Measurements from ENCODE around the gene RTN4RL1. TPM values are rescaled to one million over a fixed set of nuclear protein-coding genes. Genes with fewer than 3 reads are reported as not detected.

The RTN4RL1 gene
- total RNA-seq, 2 experiments from 2014 or later = not detected

DNA sequence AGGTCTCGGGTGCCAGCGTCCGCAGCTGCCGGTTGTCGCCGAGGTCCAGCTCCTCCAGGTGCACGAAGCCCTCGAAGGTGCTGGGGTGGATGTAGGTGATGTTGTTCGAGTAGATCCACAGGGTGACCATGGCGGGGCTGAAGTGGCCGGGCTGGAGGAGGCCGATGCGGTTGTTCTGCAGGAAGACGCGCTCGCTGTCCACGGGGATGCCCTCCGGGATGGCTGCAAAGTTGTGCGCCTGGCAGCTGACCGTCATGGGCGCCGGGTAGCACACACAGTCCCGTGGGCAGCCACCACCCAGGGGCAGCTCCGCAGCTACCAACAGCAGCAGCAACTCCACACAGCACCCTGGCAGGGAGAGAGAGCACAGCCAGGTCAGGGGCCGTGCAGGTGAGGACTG lies 87.7 kb downstream of the RTN4RL1 start:
- Histone ChIP-seq H3K9me2 (ENCODE audit: insufficient read depth, low read length) (no peaks in the 10 kb centered on the region), H3K4me3 (ENCODE audit: low read depth, low read length, poor library complexity, severe bottlenecking) (no peak overlapping the region), H3K9me3 (ENCODE audit: low read length) (no peaks in the 10 kb centered on the region), H3K79me2 (ENCODE audit: insufficient read depth, low read depth, low read length) (no peaks in the 10 kb centered on the region), H3K4me1 (ENCODE audit: insufficient read depth, low read length, poor library complexity, severe bottlenecking) (no peaks in the 10 kb centered on the region), H3K36me3 (ENCODE audit: insufficient read depth, low read length) (no peaks in the 10 kb centered on the region), H4K20me1 (ENCODE audit: insufficient read depth, low read length) (no peaks in the 10 kb centered on the region), H3K4me2 (ENCODE audit: low read length) (no peak overlapping the region), H2AFZ (ENCODE audit: low read length) (no peak overlapping the region), H3K27ac (ENCODE audit: low read depth, low read length, poor library complexity, severe bottlenecking) (no peak overlapping the region)
- intact Hi-C loops (cut with micrococcal nuclease; ENCODE audit: unreplicated experiment) = no loop called here
- CTCF ChIA-PET (ENCODE audit: unreplicated experiment) = no interaction called here
- TF ChIP-seq, protein P1, sequence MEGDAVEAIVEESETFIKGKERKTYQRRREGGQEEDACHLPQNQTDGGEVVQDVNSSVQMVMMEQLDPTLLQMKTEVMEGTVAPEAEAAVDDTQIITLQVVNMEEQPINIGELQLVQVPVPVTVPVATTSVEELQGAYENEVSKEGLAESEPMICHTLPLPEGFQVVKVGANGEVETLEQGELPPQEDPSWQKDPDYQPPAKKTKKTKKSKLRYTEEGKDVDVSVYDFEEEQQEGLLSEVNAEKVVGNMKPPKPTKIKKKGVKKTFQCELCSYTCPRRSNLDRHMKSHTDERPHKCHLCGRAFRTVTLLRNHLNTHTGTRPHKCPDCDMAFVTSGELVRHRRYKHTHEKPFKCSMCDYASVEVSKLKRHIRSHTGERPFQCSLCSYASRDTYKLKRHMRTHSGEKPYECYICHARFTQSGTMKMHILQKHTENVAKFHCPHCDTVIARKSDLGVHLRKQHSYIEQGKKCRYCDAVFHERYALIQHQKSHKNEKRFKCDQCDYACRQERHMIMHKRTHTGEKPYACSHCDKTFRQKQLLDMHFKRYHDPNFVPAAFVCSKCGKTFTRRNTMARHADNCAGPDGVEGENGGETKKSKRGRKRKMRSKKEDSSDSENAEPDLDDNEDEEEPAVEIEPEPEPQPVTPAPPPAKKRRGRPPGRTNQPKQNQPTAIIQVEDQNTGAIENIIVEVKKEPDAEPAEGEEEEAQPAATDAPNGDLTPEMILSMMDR (conservative IDR thresholded peaks at IDR 0.05; ENCODE audit: low read length) = no peak
- no peak for TF ChIP-seq EZH2phosphoT487 (IDR thresholded peaks at IDR 0.05; ENCODE audit: borderline replicate concordance, low read depth, low read length)
- no peak for DNase-seq (ENCODE audit: low spot score)
- BruUV-seq (replicated peaks) = no TSS peak
- POLR2A ChIA-PET = no interaction called here

DNA sequence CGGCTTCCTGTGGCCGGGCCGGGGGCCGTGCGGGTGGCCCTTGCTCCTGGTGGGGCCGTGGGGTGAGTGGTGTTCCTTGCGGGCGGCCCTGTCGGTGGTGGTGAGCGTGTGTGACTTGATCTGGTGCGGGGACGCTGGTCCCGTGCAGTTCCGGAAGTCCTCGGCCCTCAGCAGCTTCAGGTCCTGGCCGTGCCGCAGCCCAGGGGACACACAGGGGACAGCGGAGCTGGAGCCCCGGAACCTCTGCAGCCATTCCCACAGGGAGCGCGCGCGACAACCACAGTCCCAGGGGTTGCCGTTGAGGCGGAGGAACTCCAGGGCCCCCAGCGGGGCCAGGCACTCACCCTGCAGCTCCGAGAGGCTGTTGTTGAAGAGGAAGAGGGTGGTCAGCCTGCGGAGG lies 88.4 kb downstream of the RTN4RL1 start:
- H3K4me3 ChIP-seq (ENCODE audit: low read depth, low read length, poor library complexity, severe bottlenecking) = no peak overlapping the region
- H3K9me2 ChIP-seq (ENCODE audit: insufficient read depth, low read length) = no peaks in the 10 kb centered on the region
- no peaks in the 10 kb centered on the region for H3K4me1 ChIP-seq (ENCODE audit: insufficient read depth, low read length, poor library complexity, severe bottlenecking)
- DNase-seq (ENCODE audit: low spot score) = no peak
- BruUV-seq (replicated peaks) = no TSS peak
- CTCF ChIA-PET (ENCODE audit: unreplicated experiment) = no interaction called here
- no peaks in the 10 kb centered on the region for H3K79me2 ChIP-seq (ENCODE audit: insufficient read depth, low read depth, low read length)
- TF ChIP-seq, protein P1 (conservative IDR thresholded peaks at IDR 0.05; ENCODE audit: low read length) = no peak
- no peak for TF ChIP-seq EZH2phosphoT487 (IDR thresholded peaks at IDR 0.05; ENCODE audit: borderline replicate concordance, low read depth, low read length)
- no peaks in the 10 kb centered on the region for H3K36me3 ChIP-seq (ENCODE audit: insufficient read depth, low read length)
- intact Hi-C loops (cut with micrococcal nuclease; ENCODE audit: unreplicated experiment) = no loop called here
- H4K20me1 ChIP-seq (ENCODE audit: insufficient read depth, low read length) = no peaks in the 10 kb centered on the region
- H2AFZ ChIP-seq (ENCODE audit: low read length) = no peak overlapping the region
- POLR2A ChIA-PET = no interaction called here
- no peaks in the 10 kb centered on the region for H3K9me3 ChIP-seq (ENCODE audit: low read length)
- no peak overlapping the region for H3K4me2 ChIP-seq (ENCODE audit: low read length)
- no peak overlapping the region for H3K27ac ChIP-seq (ENCODE audit: low read depth, low read length, poor library complexity, severe bottlenecking)

DNA sequence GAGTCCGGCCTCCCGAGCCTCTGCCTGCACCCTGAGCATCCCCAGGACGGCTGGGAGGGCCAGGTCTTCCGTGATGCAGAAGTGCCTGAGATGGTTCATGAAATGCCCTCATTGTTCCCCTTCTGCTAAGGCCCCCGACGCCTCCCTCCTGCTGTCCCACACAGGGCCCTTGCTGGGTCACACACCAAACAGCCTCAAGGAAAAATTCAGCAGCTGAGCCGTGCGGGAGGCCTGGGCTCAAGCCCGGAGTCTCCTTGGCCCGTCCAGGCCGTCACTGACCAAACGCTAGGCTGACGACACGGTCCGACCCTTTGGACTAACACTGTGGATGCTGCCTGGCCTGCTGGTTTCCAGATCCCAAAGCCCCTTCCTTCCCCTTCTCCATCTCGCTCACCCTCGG lies 90.2 kb downstream of the RTN4RL1 start:
- H3K4me2 ChIP-seq (ENCODE audit: low read length) = no peak overlapping the region
- no peak overlapping the region for H3K27ac ChIP-seq (ENCODE audit: low read depth, low read length, poor library complexity, severe bottlenecking)
- H3K4me1 ChIP-seq (ENCODE audit: insufficient read depth, low read length, poor library complexity, severe bottlenecking) = no peaks in the 10 kb centered on the region
- ChIA-PET CTCF (ENCODE audit: unreplicated experiment) (no interaction called here), POLR2A (no interaction called here)
- intact Hi-C loops (cut with micrococcal nuclease; ENCODE audit: unreplicated experiment) = no loop called here
- TF ChIP-seq EZH2phosphoT487 (IDR thresholded peaks at IDR 0.05; ENCODE audit: borderline replicate concordance, low read depth, low read length) = no peak
- TF ChIP-seq, protein P1 (conservative IDR thresholded peaks at IDR 0.05; ENCODE audit: low read length) = no peak
- H2AFZ ChIP-seq (ENCODE audit: low read length) = no peak overlapping the region
- H3K36me3 ChIP-seq (ENCODE audit: insufficient read depth, low read length) = no peaks in the 10 kb centered on the region
- no peaks in the 10 kb centered on the region for H3K79me2 ChIP-seq (ENCODE audit: insufficient read depth, low read depth, low read length)
- no TSS peak for BruUV-seq (replicated peaks)
- H3K9me2 ChIP-seq (ENCODE audit: insufficient read depth, low read length) = no peaks in the 10 kb centered on the region
- DNase-seq (ENCODE audit: low spot score) = no peak
- H3K4me3 ChIP-seq (ENCODE audit: low read depth, low read length, poor library complexity, severe bottlenecking) = no peak overlapping the region
- H4K20me1 ChIP-seq (ENCODE audit: insufficient read depth, low read length) = no peaks in the 10 kb centered on the region
- no peaks in the 10 kb centered on the region for H3K9me3 ChIP-seq (ENCODE audit: low read length)
